RWPE2 (cell line): ENCODE data around the gene WDR48.

Experiments
- ATAC-seq: fragments of 200-7000 bp; cut with Tn5 transposase; 3 replicates; pipeline ENCODE4 v1.9.1; 2021; ENCODE audit warnings: low read depth
- DNase-seq: peaks from one replicate; pipeline ENCODE4 v3.0.0-alpha.2; 2020; ENCODE audit warnings: low spot score
- H3K27ac ChIP-seq: fragments of 450-650 bp; 2 replicates; pipeline ENCODE4 v1.5.1; 2017; ENCODE audit warnings: mild to moderate bottlenecking; ENCODE audit not compliant: poor library complexity, severe bottlenecking
- H3K27me3 ChIP-seq: fragments of 250-450 bp; sonication (Bioruptor Pico); 2 replicates; pipeline ENCODE4 v1.5.1; 2021; ENCODE audit warnings: mild to moderate bottlenecking, moderate library complexity; ENCODE audit not compliant: insufficient read depth, poor library complexity, severe bottlenecking
- H3K36me3 ChIP-seq: fragments of 250-450 bp; sonication (Bioruptor Pico); 2 replicates; pipeline ENCODE4 v1.5.1; 2020; ENCODE audit warnings: low read depth, mild to moderate bottlenecking, moderate library complexity
- H3K4me1 ChIP-seq: fragments of 250-450 bp; sonication (Bioruptor Pico); 2 replicates; pipeline ENCODE4 v1.5.1; 2021; ENCODE audit warnings: mild to moderate bottlenecking, moderate library complexity; ENCODE audit not compliant: insufficient read depth, poor library complexity, severe bottlenecking
- H3K4me3 ChIP-seq: fragments of 250-450 bp; sonication (Bioruptor Pico); 2 replicates; pipeline ENCODE4 v1.5.1; 2021; ENCODE audit warnings: mild to moderate bottlenecking, moderate library complexity; ENCODE audit not compliant: severe bottlenecking
- H3K9me3 ChIP-seq: fragments of 250-450 bp; sonication (Bioruptor Pico); 2 replicates; pipeline ENCODE4 v1.5.1; 2021; ENCODE audit warnings: mild to moderate bottlenecking, moderate library complexity; ENCODE audit not compliant: severe bottlenecking
- TF ChIP-seq, protein P1 (sequence below): fragments of 450-650 bp; IDR thresholded peaks from one replicate; pipeline ENCODE4 v1.5.1; 2017; ENCODE audit warnings: mild to moderate bottlenecking, moderate library complexity; ENCODE audit not compliant: poor library complexity, severe bottlenecking

Gene WDR48

GRCh38 chr3:39118079-39118478 is 66.3 kb downstream of the WDR48 start:
- TF ChIP-seq, protein P1, sequence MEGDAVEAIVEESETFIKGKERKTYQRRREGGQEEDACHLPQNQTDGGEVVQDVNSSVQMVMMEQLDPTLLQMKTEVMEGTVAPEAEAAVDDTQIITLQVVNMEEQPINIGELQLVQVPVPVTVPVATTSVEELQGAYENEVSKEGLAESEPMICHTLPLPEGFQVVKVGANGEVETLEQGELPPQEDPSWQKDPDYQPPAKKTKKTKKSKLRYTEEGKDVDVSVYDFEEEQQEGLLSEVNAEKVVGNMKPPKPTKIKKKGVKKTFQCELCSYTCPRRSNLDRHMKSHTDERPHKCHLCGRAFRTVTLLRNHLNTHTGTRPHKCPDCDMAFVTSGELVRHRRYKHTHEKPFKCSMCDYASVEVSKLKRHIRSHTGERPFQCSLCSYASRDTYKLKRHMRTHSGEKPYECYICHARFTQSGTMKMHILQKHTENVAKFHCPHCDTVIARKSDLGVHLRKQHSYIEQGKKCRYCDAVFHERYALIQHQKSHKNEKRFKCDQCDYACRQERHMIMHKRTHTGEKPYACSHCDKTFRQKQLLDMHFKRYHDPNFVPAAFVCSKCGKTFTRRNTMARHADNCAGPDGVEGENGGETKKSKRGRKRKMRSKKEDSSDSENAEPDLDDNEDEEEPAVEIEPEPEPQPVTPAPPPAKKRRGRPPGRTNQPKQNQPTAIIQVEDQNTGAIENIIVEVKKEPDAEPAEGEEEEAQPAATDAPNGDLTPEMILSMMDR, result no peak
- Histone ChIP-seq H3K4me1 (no peaks in the 10 kb centered on the region), H3K27ac (no peak overlapping the region), H3K9me3 (no peaks in the 10 kb centered on the region), H3K4me3 (no peak overlapping the region), H3K27me3 (no peaks in the 10 kb centered on the region), H3K36me3 (no peaks in the 10 kb centered on the region)
- DNase-seq (no peak), ATAC-seq (no peak)

DNA sequence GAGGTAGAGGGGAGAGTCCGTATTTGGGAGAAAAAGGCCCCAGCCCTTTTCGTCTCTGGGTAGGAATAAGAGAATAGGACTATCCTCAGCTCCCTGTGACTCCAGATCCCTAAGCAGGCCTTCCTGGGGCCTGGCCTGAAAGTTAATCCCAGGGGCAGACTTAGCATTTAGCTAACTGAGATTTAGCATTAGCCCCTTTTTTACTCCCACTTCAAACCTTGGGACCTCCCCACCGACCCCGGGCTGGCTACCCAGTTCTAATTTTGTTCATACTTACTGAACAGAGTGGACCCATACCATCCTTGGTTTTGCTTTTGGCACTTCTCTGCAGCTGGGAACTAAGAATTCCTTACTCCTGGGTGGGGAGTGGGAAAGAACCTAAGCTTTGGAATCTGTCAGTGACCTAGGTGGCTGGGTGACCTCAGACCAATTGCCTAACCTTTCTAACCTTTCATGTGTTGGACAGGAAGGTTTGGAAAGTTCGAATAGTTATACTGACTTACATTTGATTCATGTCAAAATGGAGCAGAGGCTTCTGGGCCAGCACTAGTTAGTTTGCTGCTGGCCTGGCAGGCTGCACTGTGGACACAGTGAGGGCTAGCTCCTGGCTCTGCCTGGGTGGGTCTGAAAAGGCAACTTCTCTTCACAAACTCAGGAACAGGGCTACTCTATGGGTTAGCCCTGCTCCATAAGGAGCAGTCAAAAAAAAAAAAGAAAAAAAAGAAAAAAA is 67.3 kb downstream of the WDR48 start:
- DNase-seq (no peak), ATAC-seq (no peak)
- H3K27me3 ChIP-seq, result no peaks in the 10 kb centered on the region
- H3K36me3 ChIP-seq, result no peaks in the 10 kb centered on the region
- no peak overlapping the region for H3K4me3 ChIP-seq
- no peaks in the 10 kb centered on the region for H3K4me1 ChIP-seq
- no peak overlapping the region for H3K27ac ChIP-seq
- TF ChIP-seq, protein P1, result no peak
- no peaks in the 10 kb centered on the region for H3K9me3 ChIP-seq

- Histone ChIP-seq H3K4me3 (no peak overlapping the region), H3K27ac (no peak overlapping the region), H3K9me3 (no peaks in the 10 kb centered on the region), H3K27me3 (no peaks in the 10 kb centered on the region), H3K36me3 (no peaks in the 10 kb centered on the region), H3K4me1 (peaks cover 14% of the 10 kb centered on the region)
- no peak for DNase-seq
- ATAC-seq, result no peak
- TF ChIP-seq, protein P1, result no peak
Measured at GRCh38 chr3:39121621-39122020, 69.8 kb downstream of the WDR48 start.

GRCh38 chr3:39122813-39123212 is 71.0 kb downstream of the WDR48 start:
- ATAC-seq (no peak), DNase-seq (no peak)
- Histone ChIP-seq H3K27me3 (no peaks in the 10 kb centered on the region), H3K9me3 (no peaks in the 10 kb centered on the region), H3K4me3 (no peak overlapping the region), H3K4me1 (peaks cover 15% of the 10 kb centered on the region), H3K27ac (no peak overlapping the region), H3K36me3 (no peaks in the 10 kb centered on the region)
- TF ChIP-seq, protein P1, result no peak
